ENCODE data around the gene UBE2D2.

UBE2D2 gene

DNA sequence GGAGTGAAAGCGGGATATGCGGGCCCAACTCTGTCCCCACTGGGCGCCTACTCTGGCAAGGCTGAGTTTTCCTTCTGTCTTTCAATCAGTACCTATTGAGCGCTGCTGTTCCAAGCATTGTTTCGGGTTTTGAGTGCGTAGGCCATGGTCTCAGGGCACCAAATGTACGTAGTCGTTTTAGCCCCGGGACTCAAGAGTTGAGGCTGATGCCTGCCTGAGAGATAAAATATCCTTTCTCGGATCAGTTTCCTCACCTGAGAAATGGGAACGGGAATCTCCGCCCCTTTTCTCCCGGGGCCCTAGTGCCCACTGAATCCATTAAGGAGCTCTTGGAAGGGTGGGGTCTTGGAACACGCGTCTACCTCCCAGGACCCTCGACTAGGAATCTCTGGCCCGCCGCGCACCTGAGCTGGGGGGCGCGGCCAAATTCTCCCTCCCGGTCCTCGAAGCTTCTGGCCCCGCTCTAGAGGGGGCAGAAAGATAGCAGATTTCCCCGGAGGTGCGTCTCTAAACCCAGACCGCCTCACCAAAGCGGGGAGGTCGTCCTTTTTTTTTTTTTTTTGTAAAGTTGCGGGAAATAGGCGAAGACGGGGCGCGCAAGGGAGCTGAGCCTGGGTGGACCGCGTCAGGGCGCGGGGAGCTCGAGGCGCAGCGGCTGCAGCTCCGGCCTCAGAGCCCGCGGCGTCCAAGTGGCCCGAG, 86.5 kb downstream of the UBE2D2 start:
- no peak for DNase-seq (ENCODE audit: low read depth in 2 of 2)

DNA sequence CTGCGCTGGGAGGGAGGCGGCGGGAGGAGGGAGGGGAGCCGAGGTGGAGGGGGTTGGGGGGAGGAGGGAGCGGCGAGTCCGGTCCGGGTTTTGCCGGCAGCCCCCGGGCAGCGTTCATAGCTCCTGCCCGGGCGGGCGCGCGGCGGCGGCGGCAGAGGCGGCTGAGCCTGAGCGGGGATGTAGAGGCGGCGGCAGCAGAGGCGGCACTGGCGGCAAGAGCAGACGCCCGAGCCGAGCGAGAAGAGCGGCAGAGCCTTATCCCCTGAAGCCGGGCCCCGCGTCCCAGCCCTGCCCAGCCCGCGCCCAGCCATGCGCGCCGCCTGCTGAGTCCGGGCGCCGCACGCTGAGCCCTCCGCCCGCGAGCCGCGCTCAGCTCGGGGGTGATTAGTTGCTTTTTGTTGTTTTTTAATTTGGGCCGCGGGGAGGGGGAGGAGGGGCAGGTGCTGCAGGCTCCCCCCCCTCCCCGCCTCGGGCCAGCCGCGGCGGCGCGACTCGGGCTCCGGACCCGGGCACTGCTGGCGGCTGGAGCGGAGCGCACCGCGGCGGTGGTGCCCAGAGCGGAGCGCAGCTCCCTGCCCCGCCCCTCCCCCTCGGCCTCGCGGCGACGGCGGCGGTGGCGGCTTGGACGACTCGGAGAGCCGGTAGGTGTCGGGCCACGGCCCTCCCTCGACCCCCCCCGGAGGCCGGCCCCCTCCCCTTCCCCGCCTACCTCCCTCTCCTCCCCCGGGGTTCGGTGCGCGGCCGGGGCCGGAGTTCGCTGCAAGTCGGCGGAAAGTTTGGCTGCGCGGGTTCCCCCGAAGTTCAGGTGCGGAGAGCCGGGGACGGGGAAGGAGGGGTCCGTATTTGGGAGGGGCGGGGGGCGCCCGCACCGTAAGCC, 87.3 kb downstream of the UBE2D2 start, which contains the start of gene CXXC5:
Gene CXXC5 (plus strand): TSS at position 145 of the 877 bp plus-strand sequence. CDS start 32,175 bp downstream, outside the sequence.
- DNase-seq (ENCODE audit: low read depth in 2 of 2) = peak in 1 of 2 donors; percentile 65

DNA sequence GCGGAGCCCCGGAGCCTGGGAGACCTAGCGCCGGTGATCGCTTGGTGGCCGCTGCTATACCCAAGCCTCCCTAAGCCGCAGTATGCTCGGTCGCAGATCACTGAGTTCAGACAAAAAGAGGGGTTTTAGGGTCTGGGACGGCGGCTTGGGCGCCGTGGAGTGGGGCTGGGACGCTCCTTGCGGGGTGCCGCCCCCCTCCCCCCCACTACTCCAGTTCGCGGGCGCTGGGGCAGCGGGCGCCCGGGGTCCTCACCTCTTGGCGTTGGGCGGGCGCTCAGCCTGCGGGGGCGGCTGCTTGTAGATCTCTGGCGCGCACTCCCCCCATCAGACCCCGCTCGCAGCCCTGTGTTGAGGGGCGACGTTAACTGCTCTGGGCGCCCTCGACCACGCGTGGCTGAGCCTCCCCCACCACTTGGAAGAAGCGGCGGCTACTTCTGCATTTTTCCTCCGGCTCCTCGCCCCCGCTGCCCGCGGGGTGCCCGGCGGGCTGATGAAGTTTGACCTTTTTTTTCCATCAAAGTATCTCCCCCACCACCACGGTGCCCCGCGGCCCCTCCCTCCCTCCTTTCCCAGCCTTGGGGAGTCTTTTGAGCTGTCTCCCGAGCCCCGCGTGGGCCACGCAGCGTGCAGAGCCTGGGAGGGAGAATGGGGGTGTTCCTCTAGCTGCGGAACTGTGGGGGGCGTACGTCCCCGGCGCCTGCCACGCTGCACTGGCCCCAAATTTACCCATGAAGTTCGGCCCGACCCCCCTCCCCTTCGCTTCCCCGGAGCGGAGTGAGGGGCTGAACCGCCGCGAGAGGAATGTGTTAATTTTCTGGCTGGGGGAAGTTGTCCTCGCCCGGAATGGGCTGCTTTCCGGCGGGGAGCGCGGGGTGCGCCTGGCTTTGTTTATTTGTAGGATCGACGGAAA, 88.2 kb downstream of the UBE2D2 start:
- no peak for DNase-seq (ENCODE audit: low read depth in 2 of 2)

DNA sequence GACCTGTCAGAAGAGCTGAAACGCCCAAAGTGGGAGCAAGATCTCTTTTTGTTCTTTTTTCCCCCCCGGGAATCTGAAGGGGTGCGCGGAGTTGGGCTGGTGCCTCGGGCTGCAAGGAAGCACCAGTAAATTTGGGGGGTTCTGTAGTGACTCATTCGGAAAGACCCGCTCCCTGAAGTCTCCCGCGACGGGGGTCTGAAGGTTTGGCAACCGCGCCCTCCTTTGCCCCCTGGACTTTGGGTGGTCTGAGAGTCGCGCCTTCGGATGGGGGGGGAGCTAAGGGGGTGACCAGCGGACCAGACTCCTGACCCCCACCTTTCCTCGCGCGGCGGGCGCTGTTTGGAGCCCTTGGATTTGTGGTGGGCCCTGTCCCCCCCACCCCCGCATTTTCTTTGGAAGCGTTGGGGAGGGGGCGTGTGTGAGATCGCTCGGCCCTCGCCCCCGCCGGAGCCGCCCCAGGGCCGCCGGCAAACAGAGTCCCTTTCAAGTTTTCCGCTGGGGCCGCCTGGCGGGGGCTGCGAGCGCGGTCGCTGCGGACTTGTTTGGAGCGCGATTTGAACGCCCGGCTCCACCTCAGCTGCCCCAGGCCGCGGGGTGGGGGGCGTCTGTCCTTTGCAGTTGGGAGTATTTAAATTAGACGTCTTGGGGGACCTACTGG, 89.0 kb downstream of the UBE2D2 start:
- DNase-seq (ENCODE audit: low read depth in 2 of 2) = no peak

DNA sequence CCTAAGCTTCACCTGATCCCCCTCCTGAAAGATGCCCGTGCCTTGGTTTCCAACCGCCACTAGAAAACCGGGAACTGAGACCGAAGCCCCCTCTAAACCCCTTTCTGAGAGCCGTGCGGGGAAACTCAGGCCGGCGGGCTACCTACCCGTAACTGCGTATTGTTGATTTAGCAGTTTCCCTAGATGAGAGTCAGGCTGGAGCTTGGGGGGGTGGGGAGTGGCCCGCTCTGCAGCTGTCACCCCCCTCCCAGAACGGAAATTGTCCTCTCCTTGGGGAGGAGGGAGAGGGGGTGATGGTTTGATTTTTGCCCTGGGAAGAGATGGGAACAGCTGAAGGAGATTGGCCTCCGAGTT, 89.5 kb downstream of the UBE2D2 start:
- no peak for DNase-seq (ENCODE audit: low read depth in 2 of 2)

DNA sequence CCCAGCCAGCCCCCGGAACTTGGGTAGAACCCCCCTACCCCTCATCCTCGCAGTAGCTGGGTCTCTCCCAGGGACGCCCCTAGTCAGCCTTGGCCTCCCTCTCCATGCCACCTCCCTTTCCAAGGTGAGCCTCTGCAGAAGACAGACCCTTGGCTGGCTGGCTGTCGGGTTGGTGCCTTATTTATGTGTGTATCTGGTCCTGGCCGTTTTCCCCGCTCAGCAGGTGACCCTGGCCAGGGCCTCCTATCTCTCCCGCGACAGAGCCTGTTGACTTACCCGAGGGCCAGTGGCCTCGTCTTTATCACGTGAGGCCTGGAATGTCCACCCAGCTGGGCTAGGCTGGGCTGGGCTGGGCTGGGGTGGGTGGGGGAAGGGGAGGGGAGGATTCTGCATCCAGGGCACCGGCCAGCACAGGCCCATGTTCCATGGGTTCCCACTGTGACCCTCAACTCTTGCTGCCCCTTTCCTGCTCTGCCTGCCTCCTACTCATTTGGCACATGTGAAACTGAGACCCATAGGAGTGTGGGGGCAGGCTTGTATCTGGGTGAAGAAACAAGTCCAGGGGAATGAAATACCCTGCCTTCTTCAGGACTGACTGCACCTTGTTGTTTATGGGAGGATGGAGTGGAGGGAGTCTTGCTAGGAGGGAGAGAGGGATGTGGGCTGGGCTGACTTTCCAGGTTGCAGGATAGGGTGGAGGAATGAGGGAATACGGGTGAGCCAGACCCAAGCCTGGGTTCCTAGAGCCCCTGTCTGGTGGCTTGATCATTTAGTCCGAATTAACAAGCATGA, 90.1 kb downstream of the UBE2D2 start:
- DNase-seq (ENCODE audit: low read depth in 2 of 2) = no peak

DNA sequence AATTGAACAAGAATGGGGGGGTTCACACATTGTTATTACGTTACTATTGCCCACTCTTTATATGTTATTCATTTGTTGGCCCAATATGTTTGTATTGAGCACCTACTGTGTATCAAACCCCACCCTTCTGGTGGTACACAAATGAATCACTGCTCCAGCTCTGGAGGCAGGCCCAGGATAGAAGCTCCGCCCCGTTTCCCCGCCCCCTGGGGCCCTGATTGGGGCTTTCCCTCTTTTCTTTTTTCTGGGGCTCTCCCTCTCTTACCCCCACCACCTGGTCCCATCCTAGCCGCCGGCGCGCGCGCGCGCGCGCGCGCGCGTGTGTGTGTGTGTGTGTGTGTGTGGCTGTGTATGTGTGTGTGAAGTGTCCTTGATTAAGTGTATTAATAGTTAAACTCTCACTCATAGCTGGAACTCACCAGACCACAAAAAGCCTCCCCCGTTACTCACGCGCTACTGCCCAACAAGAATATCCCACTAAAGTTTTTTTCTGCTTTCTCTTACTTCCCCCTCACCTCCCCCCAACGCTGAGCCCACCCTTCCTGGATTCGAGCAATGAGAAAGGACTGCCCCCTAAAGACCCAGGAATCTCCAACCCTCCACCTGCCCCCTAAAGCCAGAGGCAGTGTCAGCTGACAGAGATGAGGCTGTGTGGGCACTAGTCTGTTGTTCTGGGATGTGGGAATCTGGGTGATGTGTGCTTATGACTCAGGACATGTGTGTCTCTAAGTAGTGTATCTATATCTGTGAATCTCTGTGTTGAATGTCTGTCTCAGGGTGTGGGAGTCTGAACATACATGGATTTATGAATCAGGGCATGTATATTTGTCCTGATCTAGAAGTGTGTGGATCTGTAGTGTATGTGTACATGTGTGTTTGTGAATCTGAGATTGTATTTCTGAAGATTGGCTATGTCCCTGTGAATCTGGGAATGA, 91.0 kb downstream of the UBE2D2 start:
- peak; percentile 50 to 71 for DNase-seq (ENCODE audit: low read depth in 2 of 2)

DNA sequence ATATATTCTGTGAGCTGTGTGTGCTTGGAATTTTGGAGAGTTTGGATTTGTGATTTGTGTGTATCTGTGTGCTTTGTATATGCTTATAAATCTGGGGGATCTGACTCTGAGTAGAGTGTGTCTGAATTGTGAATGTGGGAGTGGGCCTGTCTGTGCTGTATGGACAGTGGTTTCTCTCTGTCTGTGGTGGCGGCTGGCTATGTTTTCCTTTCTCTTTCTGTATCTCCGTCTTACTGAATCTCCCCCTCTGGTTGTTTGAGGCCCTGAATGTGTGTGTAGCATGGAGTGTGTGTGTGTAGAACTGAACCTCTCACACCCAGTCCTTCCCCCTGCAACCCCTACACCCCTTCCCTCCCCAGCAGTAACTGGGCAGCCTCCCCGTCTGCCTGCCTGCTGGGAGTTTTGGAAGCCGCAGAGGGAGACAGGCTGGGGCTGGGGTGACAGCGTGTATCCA, 91.7 kb downstream of the UBE2D2 start:
- no peak for DNase-seq (ENCODE audit: low read depth in 2 of 2)

DNA sequence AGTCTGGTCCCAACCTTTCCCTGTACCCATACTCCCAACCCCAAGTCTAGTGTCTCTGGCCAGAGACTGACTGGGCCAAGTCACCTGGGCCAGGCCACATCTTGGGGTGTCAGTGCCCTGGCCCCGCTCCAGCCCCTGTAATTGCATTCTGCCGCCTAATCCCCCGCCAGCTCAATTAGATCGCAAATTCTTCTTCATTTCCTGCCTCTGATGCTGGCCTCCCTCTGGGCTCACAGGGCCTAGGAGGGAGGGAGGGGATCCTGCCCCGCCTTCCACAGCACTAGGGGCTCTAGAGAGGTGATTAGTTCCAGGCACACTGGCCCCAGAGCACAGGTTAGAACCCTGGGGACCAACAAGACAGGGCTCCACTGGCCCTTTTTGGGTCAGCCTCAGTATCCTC, 92.5 kb downstream of the UBE2D2 start:
- DNase-seq (ENCODE audit: low read depth in 2 of 2) = no peak

DNA sequence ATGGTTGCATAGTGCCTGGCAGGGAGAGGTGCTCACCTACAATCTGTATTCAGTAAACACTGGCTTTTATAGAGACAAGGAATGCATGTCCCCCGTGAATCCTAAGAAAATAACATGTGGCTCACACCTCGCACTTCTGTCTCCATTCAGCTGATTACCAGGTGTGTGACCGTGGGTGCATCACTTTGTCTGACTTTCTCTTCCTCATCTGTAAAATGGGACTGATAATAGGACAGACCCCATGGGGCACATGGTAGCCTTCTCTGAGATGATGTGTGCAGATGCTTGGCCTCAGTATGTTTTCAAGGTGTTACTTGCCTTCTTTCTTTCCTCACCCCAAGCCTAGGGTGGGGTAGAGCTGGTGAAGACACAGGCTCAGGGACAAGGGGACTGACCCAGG, 93.3 kb downstream of the UBE2D2 start:
- DNase-seq (ENCODE audit: low read depth in 2 of 2) = no peak

DNA sequence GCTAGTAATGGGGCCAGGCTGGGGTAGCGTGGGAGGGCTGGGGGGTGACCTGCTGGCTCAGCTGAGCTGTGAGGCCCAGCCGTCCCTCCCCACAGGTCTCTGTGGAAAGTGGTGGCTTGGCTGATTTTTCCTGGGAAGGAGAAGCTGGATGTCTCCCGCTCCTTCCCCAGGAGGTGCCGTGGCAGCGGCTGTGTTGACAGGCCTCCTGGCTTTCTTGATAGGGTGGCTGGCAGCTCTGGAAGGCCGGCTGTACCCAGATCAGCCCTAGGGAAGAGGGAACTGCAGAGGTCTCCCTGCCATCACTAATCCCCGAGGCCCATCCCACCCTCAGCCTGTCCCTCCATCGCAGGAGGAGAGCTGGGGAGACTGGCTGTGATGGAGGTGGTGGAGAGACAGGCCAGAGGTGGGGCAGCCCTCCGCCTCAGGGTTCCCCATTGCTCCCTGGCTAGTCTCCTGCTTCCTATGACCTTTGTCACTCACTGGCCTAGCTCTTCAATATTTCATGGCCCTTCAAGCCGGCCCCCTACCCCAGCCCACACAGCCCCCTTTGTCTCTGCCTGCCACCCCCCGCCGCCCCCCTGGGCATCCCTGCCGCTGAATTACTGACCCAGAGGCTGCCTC, 93.8 kb downstream of the UBE2D2 start:
- no peak for DNase-seq (ENCODE audit: low read depth in 2 of 2)

DNA sequence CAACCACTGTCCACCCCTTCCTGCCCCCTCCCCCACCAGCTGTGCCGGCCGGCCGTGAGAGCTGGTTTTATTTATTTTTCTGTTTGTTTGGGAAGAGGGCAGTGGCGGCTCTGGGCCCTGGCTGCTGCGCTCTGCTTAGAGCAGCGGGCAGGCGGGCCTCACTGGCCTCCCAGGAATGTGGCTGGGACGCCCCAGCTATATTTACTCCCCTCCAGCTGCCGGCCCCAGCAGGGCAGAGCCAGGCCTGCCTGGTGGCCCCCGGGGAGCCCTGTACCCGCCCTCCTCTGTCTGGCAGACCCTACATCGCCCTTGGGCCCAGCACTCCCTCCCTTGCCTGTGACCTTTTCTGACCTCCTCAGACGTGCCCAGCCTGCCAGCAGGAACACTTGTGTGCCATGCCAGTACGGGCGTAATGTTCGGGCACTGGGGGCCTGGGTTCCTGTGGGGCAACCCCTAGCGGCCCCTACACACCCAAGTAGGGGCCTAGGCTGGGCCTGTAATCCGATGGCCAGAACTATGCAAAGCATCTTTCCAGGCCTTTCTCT, 94.7 kb downstream of the UBE2D2 start:
- DNase-seq (ENCODE audit: low read depth in 2 of 2) = no peak

DNA sequence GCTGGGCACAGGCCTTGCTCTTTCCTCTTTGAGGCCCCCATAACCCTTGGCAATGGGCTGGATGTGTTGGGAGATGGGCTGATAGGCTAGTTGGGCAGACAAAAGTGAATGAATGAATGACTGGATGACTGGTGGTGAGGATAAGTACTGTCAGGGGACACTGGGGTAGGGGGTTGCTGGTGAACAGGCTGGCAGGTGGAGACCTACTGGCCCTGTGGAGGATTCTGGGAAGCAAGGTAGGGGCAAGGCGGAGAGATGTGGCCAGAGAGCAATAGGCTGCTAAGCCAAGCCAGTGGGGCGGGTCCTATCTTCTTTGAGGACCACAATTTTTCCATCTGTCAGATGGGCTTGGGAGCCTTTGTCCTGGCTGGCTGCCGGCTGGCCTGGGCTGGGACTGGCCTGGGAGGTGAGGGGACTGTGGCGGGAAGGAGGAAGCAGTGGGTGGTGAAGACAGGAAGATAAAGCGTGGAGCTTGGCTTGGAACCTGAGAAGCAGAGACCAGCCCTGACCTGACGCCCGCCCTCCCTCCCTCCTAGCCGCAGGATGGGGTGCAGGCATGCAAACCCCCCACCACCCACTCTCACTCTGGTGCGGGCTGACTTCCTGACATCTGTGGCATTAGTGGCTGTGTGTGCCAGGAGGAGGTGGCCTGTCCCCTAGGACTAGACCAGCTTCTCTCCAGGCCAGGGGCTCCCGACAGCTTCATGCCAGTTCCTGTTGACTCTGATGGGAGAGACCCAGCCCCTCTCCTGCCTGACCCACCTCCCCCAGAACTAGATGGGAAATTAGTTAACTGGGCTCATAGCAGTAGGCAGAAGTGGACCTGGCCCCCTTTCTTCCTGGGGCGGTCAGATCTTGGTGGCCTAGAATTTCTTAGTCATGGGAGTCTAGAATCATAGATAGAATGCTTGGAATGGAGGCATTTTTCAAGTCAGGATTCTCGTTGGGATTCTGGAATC, 96.5 kb downstream of the UBE2D2 start:
- no peak for DNase-seq (ENCODE audit: low read depth in 2 of 2)

DNA sequence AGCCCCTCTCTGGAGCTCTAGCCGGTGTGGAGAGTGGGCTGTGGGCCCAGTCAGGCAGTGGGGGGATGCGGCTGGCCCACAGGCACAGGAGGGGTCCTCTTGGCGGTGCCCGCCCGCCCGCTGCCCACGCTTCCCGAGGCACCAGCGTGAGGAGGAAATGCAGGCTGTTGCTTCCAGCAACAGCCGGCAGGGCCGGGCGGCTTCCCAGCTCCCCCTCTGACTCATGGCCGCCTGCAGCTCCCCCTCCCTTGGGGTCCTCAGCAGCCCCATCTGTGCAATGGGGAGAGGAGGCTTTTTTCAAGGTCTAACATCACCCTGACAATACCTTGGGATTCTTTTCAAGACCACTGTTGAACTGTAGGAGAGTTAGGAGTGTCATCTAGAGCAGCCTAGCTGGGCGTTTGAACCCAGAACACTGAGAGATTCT, 97.4 kb downstream of the UBE2D2 start:
- DNase-seq (ENCODE audit: low read depth in 2 of 2) = no peak

DNA sequence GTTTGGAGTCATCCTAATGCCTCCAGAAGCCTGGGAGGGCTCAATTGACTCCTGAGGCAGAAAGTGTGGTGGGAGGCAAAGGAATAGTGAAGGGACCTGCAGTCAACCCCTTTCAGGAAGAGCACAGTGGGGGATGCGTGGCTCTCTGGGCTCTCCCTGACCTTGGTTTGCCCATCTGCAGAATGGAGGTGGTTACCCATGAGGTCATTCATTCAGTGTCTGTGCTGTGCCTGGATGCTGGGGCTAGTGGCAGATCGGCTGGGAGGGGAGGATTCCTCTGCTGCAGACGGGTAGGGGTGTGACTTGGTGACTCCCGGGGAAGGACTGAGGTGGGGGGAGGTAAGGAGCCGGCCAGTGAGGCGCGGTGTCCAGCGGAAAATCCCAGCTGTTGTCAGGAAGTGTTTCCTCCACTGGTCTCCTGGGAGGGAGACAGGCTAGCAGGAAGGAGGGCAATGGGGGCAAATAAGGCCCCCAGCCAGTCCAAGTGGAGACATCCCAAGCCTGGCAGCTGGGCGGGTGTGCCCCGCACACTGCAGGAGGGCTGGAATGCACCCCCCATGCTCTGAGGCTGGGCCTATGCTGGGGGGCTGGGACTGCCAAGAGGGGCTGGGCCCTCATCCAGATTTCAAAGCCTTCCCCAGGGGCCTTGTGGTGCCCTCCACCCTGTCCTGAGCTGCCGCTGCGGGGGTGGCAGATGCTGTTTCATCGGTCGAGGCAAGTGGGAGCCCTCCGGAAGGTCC, 98.0 kb downstream of the UBE2D2 start:
- no peak for DNase-seq (ENCODE audit: low read depth in 2 of 2)

DNA sequence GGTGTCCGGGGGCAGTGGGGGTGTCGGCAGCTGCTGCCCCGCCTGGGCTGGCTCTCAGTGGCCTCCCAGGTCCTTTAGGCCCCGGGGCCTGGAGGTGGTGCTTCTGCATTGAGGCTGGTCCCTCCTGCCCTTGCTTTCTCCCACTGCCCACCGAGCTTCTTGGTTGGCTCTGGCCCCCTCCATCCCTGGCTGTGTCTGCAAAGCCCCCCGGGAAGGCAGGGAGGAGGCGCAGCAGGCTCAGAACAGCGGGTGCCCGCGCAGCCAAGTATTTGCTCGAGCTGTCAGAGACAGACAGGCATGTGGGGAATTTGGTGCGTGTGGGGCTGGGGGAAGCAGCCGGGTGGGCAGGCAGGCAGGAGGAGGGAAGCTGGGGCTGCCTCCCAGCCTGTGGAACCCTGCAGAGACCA, 98.6 kb downstream of the UBE2D2 start:
- DNase-seq (ENCODE audit: low read depth in 2 of 2) = no peak
